22Rv1 (cell line): ENCODE measurements around the gene MZF1.

Experiments used
- H3K27ac ChIP-seq: fragments of 450-650 bp; 2 replicates; pipeline ENCODE4 v1.5.1; 2017
- ZFX ChIP-seq: fragments of 450-650 bp; IDR thresholded peaks from 2 replicates; pipeline ENCODE4 v1.6.1; 2017; ENCODE audit warnings: antibody characterized with exemption, borderline replicate concordance
- TF ChIP-seq, protein P1 (sequence below): fragments of 450-650 bp; IDR thresholded peaks from 2 replicates; pipeline ENCODE4 v1.5.1; 2017; ENCODE audit warnings: mild to moderate bottlenecking

The MZF1 gene

DNA sequence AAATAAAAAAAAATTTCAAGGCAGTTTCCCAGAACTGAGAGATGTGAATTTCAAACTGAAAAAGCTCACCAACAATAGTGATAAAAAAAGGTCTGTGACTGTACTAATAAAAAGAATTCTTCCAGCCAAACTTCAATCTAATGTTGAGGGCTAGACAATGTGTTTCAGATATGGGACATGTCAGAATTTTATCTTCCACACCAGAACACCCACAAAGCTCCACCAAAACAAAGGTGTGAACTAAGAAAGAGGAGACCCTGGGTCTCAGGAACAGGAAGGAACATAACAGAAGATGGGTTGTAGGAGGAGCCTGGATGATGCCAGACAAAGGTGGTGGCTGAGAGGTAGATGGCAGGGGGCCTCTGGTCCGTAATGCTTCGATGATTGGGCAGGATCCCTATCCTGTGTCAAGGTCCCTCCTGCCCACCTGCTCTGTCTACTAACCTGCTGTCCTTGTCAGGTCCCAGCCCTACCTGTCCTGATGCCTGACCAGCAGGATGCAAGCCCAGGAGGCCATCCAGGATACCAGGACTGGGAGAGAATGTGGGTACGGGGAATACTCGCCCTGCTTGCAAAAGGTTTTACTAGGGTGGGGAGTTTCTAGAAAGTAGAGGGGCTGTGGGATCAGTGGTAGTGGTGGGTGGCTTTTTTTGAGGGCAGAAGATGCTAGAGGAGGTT is 4.5 kb downstream of the MZF1 start:
- TF ChIP-seq ZFX: no peak
- TF ChIP-seq, protein P1, sequence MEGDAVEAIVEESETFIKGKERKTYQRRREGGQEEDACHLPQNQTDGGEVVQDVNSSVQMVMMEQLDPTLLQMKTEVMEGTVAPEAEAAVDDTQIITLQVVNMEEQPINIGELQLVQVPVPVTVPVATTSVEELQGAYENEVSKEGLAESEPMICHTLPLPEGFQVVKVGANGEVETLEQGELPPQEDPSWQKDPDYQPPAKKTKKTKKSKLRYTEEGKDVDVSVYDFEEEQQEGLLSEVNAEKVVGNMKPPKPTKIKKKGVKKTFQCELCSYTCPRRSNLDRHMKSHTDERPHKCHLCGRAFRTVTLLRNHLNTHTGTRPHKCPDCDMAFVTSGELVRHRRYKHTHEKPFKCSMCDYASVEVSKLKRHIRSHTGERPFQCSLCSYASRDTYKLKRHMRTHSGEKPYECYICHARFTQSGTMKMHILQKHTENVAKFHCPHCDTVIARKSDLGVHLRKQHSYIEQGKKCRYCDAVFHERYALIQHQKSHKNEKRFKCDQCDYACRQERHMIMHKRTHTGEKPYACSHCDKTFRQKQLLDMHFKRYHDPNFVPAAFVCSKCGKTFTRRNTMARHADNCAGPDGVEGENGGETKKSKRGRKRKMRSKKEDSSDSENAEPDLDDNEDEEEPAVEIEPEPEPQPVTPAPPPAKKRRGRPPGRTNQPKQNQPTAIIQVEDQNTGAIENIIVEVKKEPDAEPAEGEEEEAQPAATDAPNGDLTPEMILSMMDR: no peak
- no peak overlapping the region for H3K27ac ChIP-seq

DNA sequence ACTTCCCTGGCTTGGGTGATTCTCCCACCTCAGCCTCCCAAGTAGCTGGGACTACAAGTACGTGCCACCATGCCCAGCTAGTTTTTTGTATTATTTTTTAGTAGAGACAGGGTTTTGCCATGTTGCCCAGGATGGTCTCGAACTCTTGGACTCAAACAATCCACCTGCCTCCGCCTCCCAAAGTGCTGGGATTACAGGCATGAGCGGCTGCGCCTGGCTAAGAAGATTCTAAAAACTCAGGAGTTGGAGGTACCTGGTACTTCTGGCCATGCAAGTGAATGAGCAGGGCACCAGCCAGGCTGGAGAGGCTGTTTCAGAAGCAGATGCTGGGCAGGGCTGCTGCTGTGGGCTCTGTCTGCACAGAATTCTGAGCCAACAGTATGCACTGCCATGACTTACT is 6.1 kb downstream of the MZF1 start:
- TF ChIP-seq, protein P1: no peak
- no peak for TF ChIP-seq ZFX
- H3K27ac ChIP-seq: 0 out of 2 replicates have a peak overlapping the region, but pooled peaks have one; percentile 8

DNA sequence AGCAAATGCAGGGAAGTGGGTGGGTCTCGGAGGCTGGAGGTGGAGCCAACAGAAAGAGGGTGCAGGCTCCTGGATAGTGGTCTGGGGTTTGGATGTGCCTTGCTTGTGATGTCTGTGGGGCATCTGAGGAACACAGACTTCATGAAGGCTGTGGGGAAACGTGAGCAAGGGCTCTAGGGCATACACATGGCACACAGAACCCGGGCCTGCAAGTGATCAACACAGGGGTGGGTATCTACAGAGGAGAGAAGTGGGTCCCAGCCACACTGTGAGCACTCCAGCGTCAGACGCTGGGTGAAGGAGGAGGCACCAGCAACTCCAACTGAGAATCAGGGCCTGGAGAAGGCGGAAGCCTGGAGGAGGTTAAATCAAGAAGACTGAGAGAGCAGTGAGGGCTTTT is 9.3 kb downstream of the MZF1 start:
- TF ChIP-seq, protein P1: no peak
- TF ChIP-seq ZFX: no peak
- peak overlapping the region; percentile 99 for H3K27ac ChIP-seq

DNA sequence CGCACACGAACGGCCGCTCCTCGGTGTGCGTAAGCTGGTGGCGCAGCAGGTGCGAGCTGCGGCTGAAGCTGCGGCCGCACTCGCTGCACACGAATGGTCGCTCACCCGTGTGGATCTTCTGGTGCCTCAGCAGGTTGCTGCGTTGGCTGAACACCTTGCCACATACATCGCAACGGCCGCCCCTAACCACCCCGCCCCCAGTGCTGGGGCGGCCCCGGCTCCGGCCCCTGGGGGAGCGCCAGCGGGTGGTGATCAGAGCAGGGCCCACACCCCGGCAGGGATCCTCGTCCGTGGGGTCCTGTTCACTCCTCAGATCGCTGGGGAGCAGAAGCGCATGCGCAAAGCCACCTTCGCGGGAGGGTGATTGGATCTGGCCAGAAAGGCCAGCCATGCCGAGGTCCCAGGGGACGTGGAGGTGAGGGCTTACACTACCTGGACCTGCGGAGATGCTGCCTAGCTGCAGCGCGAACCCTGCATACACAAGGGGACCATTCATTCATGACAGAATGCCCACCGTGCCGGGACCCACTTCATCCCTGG is 10.0 kb downstream of the MZF1 start:
- no peak for TF ChIP-seq ZFX
- TF ChIP-seq, protein P1: no peak
- peak overlapping the region; percentile 99 for H3K27ac ChIP-seq

DNA sequence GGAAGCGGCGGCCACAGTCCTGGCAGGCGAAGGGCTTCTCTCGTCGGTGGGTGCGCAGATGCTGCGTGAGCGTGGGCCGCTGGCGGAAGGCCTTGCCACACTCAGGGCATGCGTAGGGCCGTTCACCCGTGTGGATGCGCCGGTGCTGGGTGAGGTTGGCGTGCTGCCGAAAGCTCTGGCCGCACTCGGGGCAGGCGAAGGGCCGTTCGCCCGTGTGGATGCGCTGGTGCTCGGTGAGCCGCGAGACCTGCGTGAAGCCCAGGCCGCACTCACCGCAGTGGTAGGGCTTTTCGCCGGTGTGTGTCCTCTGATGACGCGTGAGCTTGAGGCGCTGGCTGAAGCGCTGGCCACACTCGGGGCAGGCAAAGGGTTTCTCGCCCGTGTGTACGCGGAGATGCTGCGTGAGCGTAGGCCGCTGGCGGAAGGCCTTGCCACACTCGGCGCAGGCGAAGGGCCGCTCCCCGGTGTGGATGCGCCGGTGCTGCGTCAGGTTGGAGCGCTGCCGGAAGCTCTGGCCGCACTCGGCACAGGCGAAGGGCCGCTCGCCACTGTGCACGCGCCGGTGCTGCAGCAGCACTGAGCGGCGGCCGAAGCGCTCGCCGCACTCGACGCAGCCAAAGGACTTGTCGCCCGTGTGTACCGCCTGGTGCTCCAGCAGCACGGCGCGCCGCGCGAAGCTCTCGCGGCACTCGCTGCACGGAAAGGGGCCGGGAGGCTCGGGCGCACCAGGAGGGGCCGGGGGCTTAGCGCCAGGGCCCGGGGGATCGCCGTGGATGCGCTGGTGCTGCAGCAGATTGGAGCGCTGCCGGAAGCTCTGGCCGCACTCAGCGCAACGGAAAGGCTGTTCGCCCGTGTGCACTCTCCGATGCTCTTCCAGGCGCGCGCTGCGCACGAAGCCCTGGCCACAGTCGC is 10.8 kb downstream of the MZF1 start:
- peak overlapping the region; percentile 99 for H3K27ac ChIP-seq
- TF ChIP-seq ZFX: no peak
- TF ChIP-seq, protein P1: no peak

DNA sequence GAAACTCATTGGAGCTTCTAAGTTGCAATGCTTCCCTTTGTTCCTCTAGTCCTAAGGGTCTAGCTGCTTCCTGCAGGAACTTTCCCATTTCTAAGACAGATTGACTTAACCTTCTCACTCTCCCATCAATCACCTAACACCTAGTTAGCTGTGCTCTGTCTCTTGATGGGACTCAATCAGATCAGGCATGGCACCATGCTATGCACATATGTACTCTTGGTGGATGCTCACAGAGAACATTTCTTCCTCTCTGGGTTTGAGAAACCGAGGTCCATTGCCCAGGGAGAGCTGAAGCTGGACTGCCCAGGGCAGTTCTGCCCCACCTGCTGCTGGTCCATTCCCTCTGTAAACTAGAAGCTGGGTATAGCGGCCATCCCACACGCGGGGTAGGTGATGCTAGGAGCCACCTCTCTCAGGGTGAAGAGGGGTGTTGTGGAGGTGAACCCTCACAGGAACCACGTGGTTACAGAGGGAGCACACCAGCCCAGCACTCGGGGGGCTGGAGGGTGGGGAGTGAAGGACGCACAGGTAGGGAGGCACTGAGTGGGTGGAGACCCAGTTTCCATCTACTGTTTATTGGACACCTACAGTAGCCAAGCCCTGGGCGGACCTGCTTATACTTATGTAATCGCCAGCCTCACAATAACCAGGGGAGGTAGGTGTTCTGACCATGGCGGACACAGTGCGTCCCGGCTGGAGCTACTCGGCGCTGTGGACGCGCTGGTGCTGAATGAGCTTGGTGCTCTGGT is 11.6 kb downstream of the MZF1 start:
- TF ChIP-seq, protein P1: no peak
- TF ChIP-seq ZFX: no peak
- peak overlapping the region; percentile 99 for H3K27ac ChIP-seq
